Astrocyte of the spinal cord (primary cell): ENCODE data around the gene CA5A.

Source experiments
- DNase-seq: peaks from one replicate; pipeline ENCODE4 v3.0.0; 2011; ENCODE audit warnings: low read depth, low spot score
- H3K4me3 ChIP-seq: 2 replicates; pipeline ENCODE4 v1.5.1; 2011; ENCODE audit warnings: low read depth, mild to moderate bottlenecking, low read length, moderate library complexity
- in situ Hi-C: cut with HindIII; loops from 2 replicates; pipeline ENCODE4 v1.10.0; 2017; ENCODE audit warnings: low sequenced_read_pairs
- TF ChIP-seq, protein P1 (sequence below): IDR thresholded peaks from 2 replicates; pipeline ENCODE4 v1.5.1; 2012; ENCODE audit warnings: low read depth, mild to moderate bottlenecking, low read length, inconsistent platforms

The CA5A gene

DNA sequence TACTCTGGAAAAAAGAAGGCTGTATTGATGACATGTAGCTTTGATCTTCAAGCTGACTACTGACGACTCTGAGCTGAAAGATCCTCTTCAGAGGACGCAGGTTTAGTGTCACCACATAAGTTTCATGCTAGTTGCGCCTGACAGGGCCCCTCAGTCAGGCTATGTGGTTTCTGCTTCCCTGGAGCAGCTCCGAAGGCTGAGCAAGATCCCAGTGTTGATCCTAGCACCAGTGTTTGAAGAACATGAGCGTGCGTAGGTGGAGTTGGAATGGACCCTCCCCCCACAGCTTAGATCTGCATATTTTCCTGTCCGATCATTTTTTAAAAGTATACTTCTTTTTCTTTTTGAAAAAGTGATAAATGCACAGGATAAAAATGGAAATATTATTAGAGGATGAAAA lies 32.2 kb upstream of the CA5A start:
- in situ Hi-C loops = no loop called here
- peak; percentile 49 for DNase-seq

DNA sequence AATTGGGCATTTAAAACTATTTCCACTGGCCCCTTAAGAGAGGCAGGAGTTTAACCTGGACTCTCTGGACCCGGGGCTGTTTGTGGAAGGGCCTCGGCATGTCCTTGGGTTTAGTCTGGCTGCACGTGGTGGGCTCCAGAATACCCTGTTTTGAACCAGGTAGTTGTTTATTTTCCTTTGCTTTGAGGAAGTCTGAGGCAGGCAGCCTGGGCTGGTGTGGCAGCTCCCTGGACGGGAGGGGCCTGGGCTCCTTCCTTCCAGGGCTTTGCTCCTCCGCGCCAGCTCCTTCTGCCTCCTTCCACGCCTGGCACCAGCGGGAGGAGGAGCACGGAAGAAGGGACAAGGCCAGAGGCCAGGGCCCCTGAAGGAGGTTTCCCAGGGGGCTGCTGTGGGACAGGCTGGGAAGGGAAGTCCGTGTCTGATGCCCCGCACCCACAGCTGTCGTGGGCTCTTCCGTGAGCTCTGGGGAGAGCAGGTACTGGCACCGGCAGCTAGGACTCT lies 30.4 kb upstream of the CA5A start:
- in situ Hi-C loops = no loop called here
- TF ChIP-seq, protein P1, sequence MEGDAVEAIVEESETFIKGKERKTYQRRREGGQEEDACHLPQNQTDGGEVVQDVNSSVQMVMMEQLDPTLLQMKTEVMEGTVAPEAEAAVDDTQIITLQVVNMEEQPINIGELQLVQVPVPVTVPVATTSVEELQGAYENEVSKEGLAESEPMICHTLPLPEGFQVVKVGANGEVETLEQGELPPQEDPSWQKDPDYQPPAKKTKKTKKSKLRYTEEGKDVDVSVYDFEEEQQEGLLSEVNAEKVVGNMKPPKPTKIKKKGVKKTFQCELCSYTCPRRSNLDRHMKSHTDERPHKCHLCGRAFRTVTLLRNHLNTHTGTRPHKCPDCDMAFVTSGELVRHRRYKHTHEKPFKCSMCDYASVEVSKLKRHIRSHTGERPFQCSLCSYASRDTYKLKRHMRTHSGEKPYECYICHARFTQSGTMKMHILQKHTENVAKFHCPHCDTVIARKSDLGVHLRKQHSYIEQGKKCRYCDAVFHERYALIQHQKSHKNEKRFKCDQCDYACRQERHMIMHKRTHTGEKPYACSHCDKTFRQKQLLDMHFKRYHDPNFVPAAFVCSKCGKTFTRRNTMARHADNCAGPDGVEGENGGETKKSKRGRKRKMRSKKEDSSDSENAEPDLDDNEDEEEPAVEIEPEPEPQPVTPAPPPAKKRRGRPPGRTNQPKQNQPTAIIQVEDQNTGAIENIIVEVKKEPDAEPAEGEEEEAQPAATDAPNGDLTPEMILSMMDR = no peak
- H3K4me3 ChIP-seq = no peak overlapping the region
- no peak for DNase-seq

More for the DNA sequence above, 32.2 kb upstream of the CA5A start:
- TF ChIP-seq, protein P1 = no peak
- no peak overlapping the region for H3K4me3 ChIP-seq

DNA sequence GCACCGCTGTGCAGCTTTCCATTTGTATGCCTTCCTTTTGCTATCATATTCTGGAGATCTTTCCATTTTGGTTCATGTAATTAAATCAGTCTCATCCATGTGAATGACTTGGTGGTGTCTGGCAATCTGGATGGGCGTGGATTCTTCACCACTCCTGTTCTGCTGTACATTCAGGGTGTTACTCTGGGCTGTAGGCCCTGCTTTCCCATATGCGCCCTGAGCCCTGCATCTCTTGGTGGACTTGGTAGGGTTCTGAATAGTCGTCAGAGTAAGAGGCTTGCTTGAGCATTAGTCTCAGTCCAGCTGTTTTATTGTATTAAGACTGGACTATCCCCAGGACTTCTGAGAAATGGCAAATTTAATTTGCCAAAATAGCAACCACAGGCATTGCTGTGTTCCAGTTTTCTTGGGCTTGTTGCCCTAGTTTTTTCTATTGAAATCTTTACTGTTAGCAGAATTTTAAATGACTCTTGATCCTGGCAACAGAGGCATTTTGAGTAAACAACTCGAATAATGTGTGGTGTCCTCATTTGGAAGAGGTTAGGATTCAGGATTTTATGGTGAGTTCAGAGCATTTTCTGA lies 29.8 kb upstream of the CA5A start:
- TF ChIP-seq, protein P1 = no peak
- peak; percentile 87 for DNase-seq
- in situ Hi-C loops = no loop called here
- H3K4me3 ChIP-seq = no peak overlapping the region

DNA sequence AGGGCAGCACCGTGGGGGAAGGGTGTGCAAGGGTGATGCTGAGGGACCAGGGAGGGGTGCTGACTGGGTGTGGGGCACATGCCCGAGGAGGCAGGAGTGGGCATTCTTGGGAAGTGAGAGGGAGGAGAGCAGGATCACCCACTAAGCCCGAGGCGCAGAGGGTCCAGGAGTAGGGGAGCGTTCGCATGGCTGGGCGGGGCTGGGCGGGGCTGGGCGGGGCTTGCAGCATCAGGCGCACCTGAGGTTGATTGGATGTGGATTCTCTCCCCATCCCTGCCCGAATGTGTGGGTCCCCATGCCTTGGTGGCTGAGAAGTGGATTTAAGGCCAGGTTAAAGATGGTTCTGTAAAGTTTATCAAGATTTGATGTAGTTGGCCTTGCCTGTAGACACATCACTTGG lies 29.1 kb upstream of the CA5A start:
- TF ChIP-seq, protein P1 = no peak
- H3K4me3 ChIP-seq = no peak overlapping the region
- no peak for DNase-seq
- in situ Hi-C loops = no loop called here

DNA sequence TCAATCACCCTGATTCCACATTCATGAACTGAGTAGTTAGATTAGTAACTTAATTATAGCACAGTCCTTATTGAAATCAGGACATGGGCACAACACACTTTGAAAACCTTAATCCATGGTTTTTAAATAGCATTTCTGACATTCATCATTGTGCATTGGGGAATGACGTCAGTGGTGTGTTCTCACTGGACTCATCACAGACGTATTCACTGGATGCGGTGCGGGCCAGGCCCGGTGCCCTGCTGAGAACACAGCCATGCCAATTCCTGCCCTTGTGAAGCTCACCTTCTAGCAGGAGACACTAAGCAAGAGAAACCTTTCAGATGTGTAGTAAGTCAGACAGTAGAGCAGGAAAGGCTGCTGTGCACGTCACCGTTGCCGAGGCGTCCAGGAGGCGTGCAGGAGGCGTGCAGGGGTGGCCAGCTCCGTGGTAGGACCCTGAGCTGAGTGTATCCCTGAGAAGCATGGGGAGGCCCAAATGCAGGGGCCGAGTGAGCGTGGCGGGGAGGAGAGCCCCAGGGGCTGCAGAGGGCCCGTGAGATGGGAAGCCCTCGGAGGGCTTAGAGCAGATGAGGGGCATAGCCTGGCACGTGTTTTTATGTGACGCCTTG lies 27.8 kb upstream of the CA5A start:
- peak; percentile 75 for DNase-seq
- no peak overlapping the region for H3K4me3 ChIP-seq
- in situ Hi-C loops = no loop called here
- TF ChIP-seq, protein P1 = no peak

DNA sequence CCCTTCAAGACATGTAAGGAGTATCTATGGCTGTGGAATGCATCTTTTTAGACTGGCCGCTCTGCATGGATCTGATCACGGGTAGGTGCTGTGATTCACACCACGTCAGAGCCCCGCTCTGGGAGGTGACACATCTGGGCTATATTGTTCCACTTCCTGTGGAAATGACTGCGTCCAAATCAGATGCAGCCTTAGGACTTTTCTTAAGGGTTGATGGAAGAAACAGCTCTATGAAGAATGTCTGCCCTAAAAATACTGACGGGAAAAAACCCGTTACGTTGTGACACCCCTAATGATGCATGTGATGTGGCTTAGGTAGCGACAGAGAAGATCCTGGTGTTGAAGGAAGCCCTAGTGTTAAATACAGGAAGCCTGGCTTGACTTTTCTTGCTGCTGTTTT lies 27.1 kb upstream of the CA5A start:
- no peak overlapping the region for H3K4me3 ChIP-seq
- in situ Hi-C loops = no loop called here
- TF ChIP-seq, protein P1 = no peak
- DNase-seq = peak; percentile 87
